Cerebellar nuclear complex (tissue), 1 donor: ENCODE measurements around the gene WASF2.

ENCODE experiments used
- DNase-seq, 2 experiments: peaks; one replicate each; lab custom pipeline; 2025; lab: John Stamatoyannopoulos, UW

WASF2 gene

DNA sequence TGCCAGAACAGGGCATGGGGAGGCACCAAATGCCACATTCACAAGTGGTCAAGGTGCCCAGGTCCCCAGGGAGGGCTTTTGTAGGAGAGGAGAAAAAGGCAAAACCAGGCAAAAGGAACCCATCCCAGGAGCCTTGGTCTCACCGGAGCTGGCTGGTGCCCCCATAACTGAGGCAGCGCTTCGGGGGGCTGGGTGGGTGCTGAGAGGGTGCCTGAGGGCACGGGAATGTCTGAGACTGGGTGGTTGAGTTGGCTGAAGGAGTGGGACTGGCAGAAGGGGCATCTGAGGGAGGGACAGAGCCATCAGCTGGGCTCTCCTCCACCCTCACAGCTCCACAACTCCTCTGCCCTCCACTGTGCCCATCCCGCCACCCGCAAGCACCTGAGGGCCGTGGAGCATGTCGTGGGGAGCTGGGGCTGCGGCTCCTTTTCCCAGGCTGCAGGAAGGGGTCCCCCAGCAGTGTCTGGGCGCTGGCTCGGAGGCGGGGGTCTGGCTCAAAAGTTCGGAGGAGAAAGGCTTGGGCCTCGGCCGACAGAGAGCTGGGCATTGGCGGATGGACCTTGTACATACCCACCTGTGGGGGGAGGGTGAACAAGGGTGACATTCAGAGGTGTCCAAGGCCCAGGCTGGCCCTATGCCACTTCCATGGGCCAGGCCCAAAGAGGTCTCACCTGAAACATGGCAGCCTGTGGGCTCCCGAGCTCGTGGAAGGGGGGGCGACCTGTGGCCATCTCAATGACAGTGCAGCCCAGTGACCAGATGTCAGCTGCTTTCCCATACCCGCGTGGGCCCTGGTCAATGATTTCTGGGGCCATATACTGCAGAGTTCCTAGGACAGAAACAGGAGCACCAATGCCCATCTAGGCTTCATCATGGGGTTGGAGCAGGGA is 131.7 kb downstream of the WASF2 start:
- DNase-seq, result no peak

GRCh38 chr1:27357281-27358037 is 132.5 kb downstream of the WASF2 start:
- peak in 1 of 2 experiments; percentile 23 for DNase-seq

GRCh38 chr1:27356619-27357280 is 133.2 kb downstream of the WASF2 start:
- DNase-seq, result no peak

DNA sequence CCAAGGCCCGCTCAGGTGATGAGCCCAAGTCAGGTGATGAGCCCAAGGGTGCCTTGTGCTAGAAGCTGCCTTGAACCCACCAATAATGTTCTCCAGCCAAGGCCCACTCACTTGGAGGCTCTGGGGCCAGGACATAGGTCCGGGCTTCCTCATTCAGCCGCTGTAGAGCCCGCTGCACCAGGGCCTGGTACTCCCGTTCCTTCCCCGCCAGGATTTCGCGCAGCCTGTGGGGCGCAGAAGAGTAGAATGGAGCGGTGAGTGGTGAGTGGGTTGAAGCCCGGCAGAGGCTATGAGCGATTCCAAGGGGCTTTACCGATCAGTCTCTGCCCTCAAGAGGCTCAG is 133.7 kb downstream of the WASF2 start:
- no peak for DNase-seq

GRCh38 chr1:27355683-27356082 is 134.3 kb downstream of the WASF2 start:
- DNase-seq, result no peak
